ENCODE measurements around the gene C19orf81.

Gene C19orf81

GRCh38 chr19:50649433-50650391 is at the start of gene C19orf81 (continued):
- TF ChIP-seq, protein P1, sequence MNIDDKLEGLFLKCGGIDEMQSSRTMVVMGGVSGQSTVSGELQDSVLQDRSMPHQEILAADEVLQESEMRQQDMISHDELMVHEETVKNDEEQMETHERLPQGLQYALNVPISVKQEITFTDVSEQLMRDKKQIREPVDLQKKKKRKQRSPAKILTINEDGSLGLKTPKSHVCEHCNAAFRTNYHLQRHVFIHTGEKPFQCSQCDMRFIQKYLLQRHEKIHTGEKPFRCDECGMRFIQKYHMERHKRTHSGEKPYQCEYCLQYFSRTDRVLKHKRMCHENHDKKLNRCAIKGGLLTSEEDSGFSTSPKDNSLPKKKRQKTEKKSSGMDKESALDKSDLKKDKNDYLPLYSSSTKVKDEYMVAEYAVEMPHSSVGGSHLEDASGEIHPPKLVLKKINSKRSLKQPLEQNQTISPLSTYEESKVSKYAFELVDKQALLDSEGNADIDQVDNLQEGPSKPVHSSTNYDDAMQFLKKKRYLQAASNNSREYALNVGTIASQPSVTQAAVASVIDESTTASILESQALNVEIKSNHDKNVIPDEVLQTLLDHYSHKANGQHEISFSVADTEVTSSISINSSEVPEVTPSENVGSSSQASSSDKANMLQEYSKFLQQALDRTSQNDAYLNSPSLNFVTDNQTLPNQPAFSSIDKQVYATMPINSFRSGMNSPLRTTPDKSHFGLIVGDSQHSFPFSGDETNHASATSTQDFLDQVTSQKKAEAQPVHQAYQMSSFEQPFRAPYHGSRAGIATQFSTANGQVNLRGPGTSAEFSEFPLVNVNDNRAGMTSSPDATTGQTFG (tag by site-specific recombination; IDR thresholded peaks at IDR 0.05; ENCODE audit: borderline replicate concordance) = peak; percentile 55; the same call in 1 of the 2 replicates

DNA sequence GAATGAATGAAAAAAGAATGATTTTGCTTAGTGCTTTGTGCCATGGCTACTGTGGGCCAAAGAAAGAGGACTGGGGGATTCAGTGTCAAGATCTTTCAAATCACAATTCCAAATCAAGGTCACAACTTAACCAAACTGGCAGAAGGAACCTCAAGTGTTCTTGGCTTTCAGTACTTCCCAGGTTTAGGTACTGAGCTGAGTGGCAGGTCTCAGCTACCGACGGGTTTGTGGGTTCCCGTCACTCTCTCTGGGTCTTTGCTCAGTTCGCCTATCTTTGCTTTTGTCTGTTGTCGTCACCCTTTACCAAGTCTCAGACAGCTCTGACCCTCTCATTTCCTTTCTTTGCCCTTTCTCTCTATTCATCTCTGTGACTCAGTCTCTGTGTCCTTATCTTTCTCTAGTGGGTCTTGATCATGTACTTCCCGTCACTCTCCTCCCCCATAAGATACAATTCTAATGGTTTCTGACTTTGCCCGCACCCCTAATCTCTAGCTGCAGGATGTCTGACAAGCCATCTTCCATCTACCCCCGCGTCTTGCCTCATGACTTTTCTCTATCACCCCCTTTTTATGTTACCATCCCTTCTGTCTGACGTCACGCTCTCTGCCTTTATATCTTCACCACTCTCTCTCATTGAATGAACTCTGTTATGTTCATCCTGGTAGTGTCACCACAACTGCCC is 47.7 kb upstream of the C19orf81 start:
- POLR2A ChIA-PET = no interaction called here
- no peaks in the 10 kb centered on the region for H3K9me3 ChIP-seq (ENCODE audit: control insufficient read depth, insufficient read depth, low read depth, low read length)
- CTCF ChIA-PET = interaction anchor here (0.6 to 2.0 kb wide), 7 partner anchors 18 to 232 kb away, joined by 3 to 6 read pairs (median 4); no protein-coding TSS in a partner anchor
- TF ChIP-seq ZNF214 (tag by site-specific recombination; IDR thresholded peaks at IDR 0.05; ENCODE audit: borderline replicate concordance) (no peak), ZNF548 (tag by site-specific recombination; IDR thresholded peaks at IDR 0.05) (no peak), SCRT1 (tag by site-specific recombination; IDR thresholded peaks at IDR 0.05; ENCODE audit: borderline replicate concordance) (no peak), ZNF501 (tag by site-specific recombination; IDR thresholded peaks at IDR 0.05) (no peak), ZFHX2 (tag by site-specific recombination; conservative IDR thresholded peaks at IDR 0.05) (no peak), ZSCAN18 (tag by site-specific recombination; IDR thresholded peaks at IDR 0.05) (no peak), ZNF585B (tag by site-specific recombination; IDR thresholded peaks at IDR 0.05) (no peak), GLIS1 (tag by site-specific recombination; IDR thresholded peaks at IDR 0.05) (no peak), ZNF558 (tag by site-specific recombination; IDR thresholded peaks at IDR 0.05) (no peak), ZNF473 (tag by site-specific recombination; IDR thresholded peaks at IDR 0.05) (no peak), ZNF629 (tag by site-specific recombination; IDR thresholded peaks at IDR 0.05) (no peak), HOXC10 (CRISPR knock-in tag; IDR thresholded peaks at IDR 0.05) (no peak), ZNF114 (tag by site-specific recombination; IDR thresholded peaks at IDR 0.05) (no peak)
- TF ChIP-seq, protein P2, sequence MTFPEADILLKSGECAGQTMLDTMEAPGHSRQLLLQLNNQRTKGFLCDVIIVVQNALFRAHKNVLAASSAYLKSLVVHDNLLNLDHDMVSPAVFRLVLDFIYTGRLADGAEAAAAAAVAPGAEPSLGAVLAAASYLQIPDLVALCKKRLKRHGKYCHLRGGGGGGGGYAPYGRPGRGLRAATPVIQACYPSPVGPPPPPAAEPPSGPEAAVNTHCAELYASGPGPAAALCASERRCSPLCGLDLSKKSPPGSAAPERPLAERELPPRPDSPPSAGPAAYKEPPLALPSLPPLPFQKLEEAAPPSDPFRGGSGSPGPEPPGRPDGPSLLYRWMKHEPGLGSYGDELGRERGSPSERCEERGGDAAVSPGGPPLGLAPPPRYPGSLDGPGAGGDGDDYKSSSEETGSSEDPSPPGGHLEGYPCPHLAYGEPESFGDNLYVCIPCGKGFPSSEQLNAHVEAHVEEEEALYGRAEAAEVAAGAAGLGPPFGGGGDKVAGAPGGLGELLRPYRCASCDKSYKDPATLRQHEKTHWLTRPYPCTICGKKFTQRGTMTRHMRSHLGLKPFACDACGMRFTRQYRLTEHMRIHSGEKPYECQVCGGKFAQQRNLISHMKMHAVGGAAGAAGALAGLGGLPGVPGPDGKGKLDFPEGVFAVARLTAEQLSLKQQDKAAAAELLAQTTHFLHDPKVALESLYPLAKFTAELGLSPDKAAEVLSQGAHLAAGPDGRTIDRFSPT (tag by site-specific recombination; IDR thresholded peaks at IDR 0.05) = no peak
- TF ChIP-seq, protein P3, sequence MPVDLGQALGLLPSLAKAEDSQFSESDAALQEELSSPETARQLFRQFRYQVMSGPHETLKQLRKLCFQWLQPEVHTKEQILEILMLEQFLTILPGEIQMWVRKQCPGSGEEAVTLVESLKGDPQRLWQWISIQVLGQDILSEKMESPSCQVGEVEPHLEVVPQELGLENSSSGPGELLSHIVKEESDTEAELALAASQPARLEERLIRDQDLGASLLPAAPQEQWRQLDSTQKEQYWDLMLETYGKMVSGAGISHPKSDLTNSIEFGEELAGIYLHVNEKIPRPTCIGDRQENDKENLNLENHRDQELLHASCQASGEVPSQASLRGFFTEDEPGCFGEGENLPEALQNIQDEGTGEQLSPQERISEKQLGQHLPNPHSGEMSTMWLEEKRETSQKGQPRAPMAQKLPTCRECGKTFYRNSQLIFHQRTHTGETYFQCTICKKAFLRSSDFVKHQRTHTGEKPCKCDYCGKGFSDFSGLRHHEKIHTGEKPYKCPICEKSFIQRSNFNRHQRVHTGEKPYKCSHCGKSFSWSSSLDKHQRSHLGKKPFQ (tag by site-specific recombination; IDR thresholded peaks at IDR 0.05) = no peak
- no peaks in the 10 kb centered on the region for H3K36me3 ChIP-seq (ENCODE audit: control insufficient read depth in 2 of 2, insufficient read depth in 1 of 2, low read length in 2 of 2)
- H3K4me1 ChIP-seq (ENCODE audit: control insufficient read depth, insufficient read depth, low read length) = peaks cover 2% of the 10 kb centered on the region; the same call in 1 of the 2 replicates
- H3K4me3 ChIP-seq (ENCODE audit: low read depth, low read length) = no peak overlapping the region
- H3K27ac ChIP-seq (ENCODE audit: extremely low read depth, low read depth, low read length) = no peak overlapping the region
